ENCODE results near the gene TYW3.
"Not testable (repeated sequence)": the region's sequence is repeated elsewhere in the genome, so short reads cannot be mapped to it uniquely, and the experiment has no call there.

The TYW3 gene

DNA sequence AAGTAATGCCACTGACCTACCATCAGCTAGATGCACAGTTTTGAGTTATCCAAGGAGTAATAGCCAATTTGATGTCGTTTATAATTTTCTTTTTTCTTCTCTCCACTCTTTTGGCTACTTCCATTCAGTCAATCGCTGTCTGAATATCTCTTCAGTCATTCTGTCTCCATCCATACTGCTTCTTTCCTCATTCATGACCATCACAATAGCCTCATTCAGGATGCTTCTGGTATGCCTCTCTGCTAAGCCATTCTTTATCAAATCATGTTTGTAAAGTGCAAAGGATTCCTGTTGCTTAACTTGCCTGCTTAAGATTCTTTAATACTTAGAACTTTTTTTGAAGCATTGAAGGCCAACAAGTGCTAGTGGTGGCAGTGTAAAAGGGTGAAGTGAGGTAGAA, 20.2 kb downstream of the TYW3 start:
- ChIA-PET POLR2A (no interaction called here), CTCF (no interaction called here)
- no peak for DNase-seq (ENCODE audit: extremely low spot score)
- TF ChIP-seq ARNT (IDR thresholded peaks at IDR 0.05) (no peak), BHLHE40 (IDR thresholded peaks at IDR 0.05; ENCODE audit: borderline replicate concordance) (no peak), ELF4 (IDR thresholded peaks at IDR 0.05) (no peak), ZNF384 (IDR thresholded peaks at IDR 0.05) (no peak), LEF1 (IDR thresholded peaks at IDR 0.05; ENCODE audit: borderline replicate concordance) (no peak), CTBP1 (IDR thresholded peaks at IDR 0.05; ENCODE audit: borderline replicate concordance) (no peak), HDGF (IDR thresholded peaks at IDR 0.05; ENCODE audit: borderline replicate concordance) (no peak), FOXK2 (IDR thresholded peaks at IDR 0.05) (no peak), TARDBP (IDR thresholded peaks at IDR 0.05) (no peak), NFRKB (IDR thresholded peaks at IDR 0.05) (no peak)
- TF ChIP-seq, protein P1, sequence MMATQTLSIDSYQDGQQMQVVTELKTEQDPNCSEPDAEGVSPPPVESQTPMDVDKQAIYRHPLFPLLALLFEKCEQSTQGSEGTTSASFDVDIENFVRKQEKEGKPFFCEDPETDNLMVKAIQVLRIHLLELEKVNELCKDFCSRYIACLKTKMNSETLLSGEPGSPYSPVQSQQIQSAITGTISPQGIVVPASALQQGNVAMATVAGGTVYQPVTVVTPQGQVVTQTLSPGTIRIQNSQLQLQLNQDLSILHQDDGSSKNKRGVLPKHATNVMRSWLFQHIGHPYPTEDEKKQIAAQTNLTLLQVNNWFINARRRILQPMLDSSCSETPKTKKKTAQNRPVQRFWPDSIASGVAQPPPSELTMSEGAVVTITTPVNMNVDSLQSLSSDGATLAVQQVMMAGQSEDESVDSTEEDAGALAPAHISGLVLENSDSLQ (IDR thresholded peaks at IDR 0.05), result no peak

DNA sequence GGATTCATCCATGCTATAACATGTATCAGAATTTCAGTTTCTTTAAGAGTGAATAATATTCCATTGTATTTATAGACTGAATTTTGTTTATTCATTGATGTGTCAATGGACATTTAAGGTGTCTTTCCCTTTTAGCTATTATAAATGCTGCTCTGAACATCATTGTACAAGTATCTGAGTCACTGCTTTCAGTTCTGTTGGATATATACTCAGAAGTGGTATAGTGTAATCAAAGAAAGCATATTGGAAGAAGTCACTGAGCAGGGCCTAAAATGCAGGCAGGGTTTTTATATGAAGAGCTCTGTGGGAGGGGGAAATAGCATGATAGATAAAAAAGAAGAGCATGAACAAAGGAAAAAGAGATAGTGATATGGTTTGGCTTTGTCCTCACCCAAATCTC, 22.5 kb downstream of the TYW3 start:
- CTCF ChIA-PET, result no interaction called here
- POLR2A ChIA-PET, result interaction anchor here (1.0 kb wide), 1 partner anchor 22 kb away, joined by 3 read pairs; no protein-coding TSS in a partner anchor
- TF ChIP-seq BHLHE40 (IDR thresholded peaks at IDR 0.05; ENCODE audit: borderline replicate concordance) (no peak), L3MBTL2 (conservative IDR thresholded peaks at IDR 0.05) (no peak), SUZ12 (IDR thresholded peaks at IDR 0.05) (no peak), FOXM1 (IDR thresholded peaks at IDR 0.05; ENCODE audit: borderline replicate concordance) (no peak), TARDBP (IDR thresholded peaks at IDR 0.05) (no peak), FOXK2 (IDR thresholded peaks at IDR 0.05) (no peak)
- TF ChIP-seq, protein P1 (IDR thresholded peaks at IDR 0.05), result no peak
- DNase-seq (ENCODE audit: extremely low spot score), result no peak

DNA sequence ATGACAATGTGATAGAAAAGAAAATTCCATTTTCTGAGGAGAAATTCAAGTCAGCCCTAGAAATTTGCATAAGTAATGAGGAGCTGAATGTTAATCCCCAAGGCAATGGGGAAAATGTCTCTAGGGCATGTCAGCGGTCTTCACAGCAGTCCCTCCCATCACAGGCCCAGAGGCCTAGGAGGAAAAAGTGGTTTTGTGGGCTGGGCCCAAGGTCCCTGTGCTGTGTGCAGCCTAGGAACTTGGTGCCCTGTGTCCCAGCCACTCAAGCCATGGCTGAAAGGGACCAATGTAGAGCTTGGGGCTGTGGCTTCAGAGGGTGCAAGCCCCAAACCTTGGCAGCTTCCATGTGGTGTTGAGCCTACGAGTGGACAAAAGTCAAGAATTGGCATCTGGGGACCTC, 23.7 kb downstream of the TYW3 start:
- CTCF ChIA-PET; POLR2A ChIA-PET; DNase-seq (ENCODE audit: extremely low spot score): not testable (repeated sequence)

DNA sequence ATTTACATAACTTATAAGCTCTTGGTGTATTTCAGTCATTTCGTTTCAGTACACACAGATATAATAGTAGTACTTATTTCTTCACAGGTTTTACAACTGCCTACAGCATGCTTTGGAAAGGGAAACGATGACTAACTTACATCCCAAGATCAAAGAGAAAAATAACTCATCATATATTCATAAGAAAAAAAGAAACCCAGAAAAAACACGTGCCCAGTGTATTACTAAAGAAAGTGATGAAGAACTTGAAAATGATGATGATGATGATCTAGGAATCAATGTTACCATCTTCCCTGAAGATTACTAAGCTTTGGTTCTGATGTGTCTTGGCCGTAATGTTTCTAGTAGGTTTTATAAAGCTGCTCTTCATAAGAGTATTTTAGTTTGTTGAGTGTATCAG, 30.9 kb downstream of the TYW3 start:
- TF ChIP-seq ZNF384 (IDR thresholded peaks at IDR 0.05) (no peak), CTBP1 (IDR thresholded peaks at IDR 0.05; ENCODE audit: borderline replicate concordance) (no peak), BHLHE40 (IDR thresholded peaks at IDR 0.05; ENCODE audit: borderline replicate concordance) (no peak), FOXM1 (IDR thresholded peaks at IDR 0.05; ENCODE audit: borderline replicate concordance) (no peak), HDGF (IDR thresholded peaks at IDR 0.05; ENCODE audit: borderline replicate concordance) (no peak), ARNT (IDR thresholded peaks at IDR 0.05) (no peak), NFRKB (IDR thresholded peaks at IDR 0.05) (no peak), L3MBTL2 (conservative IDR thresholded peaks at IDR 0.05) (no peak), ELF4 (IDR thresholded peaks at IDR 0.05) (no peak), FOXA1 (IDR thresholded peaks at IDR 0.05) (no peak), LEF1 (IDR thresholded peaks at IDR 0.05; ENCODE audit: borderline replicate concordance) (no peak), FOXK2 (IDR thresholded peaks at IDR 0.05) (no peak)
- TF ChIP-seq, protein P1 (IDR thresholded peaks at IDR 0.05), result no peak
- no peak for DNase-seq (ENCODE audit: extremely low spot score)
- ChIA-PET CTCF (interaction anchor here (0.6 kb wide), 1 partner anchor 503 kb away, joined by 3 read pairs; no protein-coding TSS in a partner anchor), POLR2A (no interaction called here)

DNA sequence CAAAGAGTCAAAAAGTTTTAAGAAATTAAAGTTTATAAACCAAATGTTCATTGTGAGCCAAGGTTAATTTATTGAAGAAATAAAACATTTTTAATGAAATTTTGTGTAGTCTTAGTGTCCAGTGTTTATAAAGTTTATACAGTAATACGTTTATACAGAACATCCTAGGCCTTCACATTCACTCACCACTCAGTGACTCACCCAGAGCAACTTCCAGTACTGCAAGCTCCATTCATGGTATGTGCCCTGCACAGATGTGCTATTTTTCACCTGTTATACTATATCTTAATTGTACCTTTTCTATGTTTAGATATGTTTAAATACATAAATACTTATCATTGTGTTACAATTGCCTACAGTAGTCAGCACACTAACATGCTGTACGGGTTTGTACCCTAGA, 33.6 kb downstream of the TYW3 start:
- DNase-seq (ENCODE audit: extremely low spot score), result no peak
- ChIA-PET CTCF (no interaction called here), POLR2A (no interaction called here)
- TF ChIP-seq ELF4 (IDR thresholded peaks at IDR 0.05) (no peak), SUZ12 (IDR thresholded peaks at IDR 0.05) (no peak), SP1 (IDR thresholded peaks at IDR 0.05) (no peak), LEF1 (IDR thresholded peaks at IDR 0.05; ENCODE audit: borderline replicate concordance) (no peak), HDGF (IDR thresholded peaks at IDR 0.05; ENCODE audit: borderline replicate concordance) (no peak), FOXK2 (IDR thresholded peaks at IDR 0.05) (no peak), ARNT (IDR thresholded peaks at IDR 0.05) (no peak), ZNF384 (IDR thresholded peaks at IDR 0.05) (no peak), FOXM1 (IDR thresholded peaks at IDR 0.05; ENCODE audit: borderline replicate concordance) (no peak), TARDBP (IDR thresholded peaks at IDR 0.05) (no peak), L3MBTL2 (conservative IDR thresholded peaks at IDR 0.05) (no peak), BHLHE40 (IDR thresholded peaks at IDR 0.05; ENCODE audit: borderline replicate concordance) (no peak), NFRKB (IDR thresholded peaks at IDR 0.05) (no peak)
- TF ChIP-seq, protein P1 (IDR thresholded peaks at IDR 0.05), result no peak

DNA sequence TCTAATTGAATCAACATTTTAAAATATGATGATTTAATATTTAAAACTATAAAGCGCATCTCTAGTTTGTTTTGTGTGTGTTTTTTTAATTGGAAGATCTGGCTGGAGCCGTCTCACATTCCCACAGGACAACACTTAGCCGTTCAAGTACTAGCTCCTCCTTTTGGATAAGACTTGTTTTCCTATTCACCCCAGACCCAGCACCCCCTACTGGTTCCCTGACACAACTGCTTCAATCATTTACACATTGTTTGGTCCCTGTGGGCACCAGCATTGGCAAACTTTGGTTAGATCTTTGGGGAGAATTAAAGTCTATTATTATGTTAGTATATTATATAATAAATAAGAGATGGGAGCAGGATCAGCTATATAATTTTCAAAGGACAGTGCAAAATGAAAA, 34.5 kb downstream of the TYW3 start:
- CTCF ChIA-PET, result interaction anchor here (0.5 to 1.1 kb wide), 6 partner anchors 9 to 389 kb away, joined by 3 to 6 read pairs (median 3); no protein-coding TSS in a partner anchor

More for the DNA sequence above, 34.5 kb downstream of the TYW3 start:
- TF ChIP-seq SUZ12 (IDR thresholded peaks at IDR 0.05) (no peak), HDGF (IDR thresholded peaks at IDR 0.05; ENCODE audit: borderline replicate concordance) (no peak), ARNT (IDR thresholded peaks at IDR 0.05) (no peak), BHLHE40 (IDR thresholded peaks at IDR 0.05; ENCODE audit: borderline replicate concordance) (no peak), ZNF384 (IDR thresholded peaks at IDR 0.05) (no peak), CTBP1 (IDR thresholded peaks at IDR 0.05; ENCODE audit: borderline replicate concordance) (no peak), ELF4 (IDR thresholded peaks at IDR 0.05) (no peak)
- TF ChIP-seq, protein P1 (IDR thresholded peaks at IDR 0.05), result no peak
- peak; percentile 53 for DNase-seq (ENCODE audit: extremely low spot score)
- POLR2A ChIA-PET, result no interaction called here

Measured in HEK293T (cell line).